ENCODE measurements around the gene MDC1. TPM values are rescaled to one million over a fixed set of nuclear protein-coding genes. Genes with fewer than 3 reads are reported as not detected.
A peak's percentile ranks its signal among the peaks of the same experiment; 100 is the strongest.

Gene MDC1
- total and polyA plus RNA-seq, 2 experiments from 2014 or later: 4.9 to 7.1 TPM

- peak overlapping the region; percentile 39 for H3K4me2 ChIP-seq (ENCODE audit: unreplicated experiment)
- peaks cover 46% of the 10 kb centered on the region for H3K4me1 ChIP-seq (ENCODE audit: insufficient read depth)
- H3F3A ChIP-seq (ENCODE audit: insufficient read depth): peaks cover 56% of the 10 kb centered on the region
- no peaks in the 10 kb centered on the region for H3K9me2 ChIP-seq (ENCODE audit: insufficient read depth)
- H3K9ac ChIP-seq: peak overlapping the region; percentile 50; the same call in 1 of the 2 replicates
- TF ChIP-seq EZH2phosphoT487 (IDR thresholded peaks at IDR 0.05; ENCODE audit: insufficient read depth, low read depth): no peak
- no peak for TF ChIP-seq EZH2 (IDR thresholded peaks at IDR 0.05; ENCODE audit: insufficient read depth, poor library complexity, severe bottlenecking)
- H4K20me1 ChIP-seq (ENCODE audit: insufficient read depth): no peaks in the 10 kb centered on the region
- no peaks in the 10 kb centered on the region for H3K9me3 ChIP-seq (ENCODE audit: low read depth)
- no peaks in the 10 kb centered on the region for H3K27me3 ChIP-seq (replicated peaks; ENCODE audit: insufficient read depth)
- H3K27ac ChIP-seq: peak overlapping the region; percentile 96
- 82 to 84% methylated on average over 6 of the region's 6 CpGs for WGBS, 2 experiments (ENCODE audit: low coverage in 1 of 2, low lambda C conversion rate in 2 of 2, missing lambda C conversion rate in 2 of 2)
- in situ Hi-C loops (cut with MboI): loop anchor here (10.0 to 25.0 kb wide), 2 partner anchors 67 to 339 kb away; no protein-coding TSS in a partner anchor
- no peak overlapping the region for H3K4me3 ChIP-seq
- H2AFZ ChIP-seq: peak overlapping the region; percentile 8; the same call in 1 of the 2 replicates
- no peak for DNase-seq
- H3K79me2 ChIP-seq (ENCODE audit: insufficient read depth): peaks cover 12% of the 10 kb centered on the region
- peaks cover 6% of the 10 kb centered on the region; the same call in 1 of the 2 replicates for H3K36me3 ChIP-seq (ENCODE audit: low read depth)
Measured at GRCh38 chr6:30747902-30748769, 31.1 kb upstream of the MDC1 start.

- peak overlapping the region; percentile 96; the same call in 1 of the 2 replicates for H3K27ac ChIP-seq
Measured at GRCh38 chr6:30747300-30747687, 30.2 kb upstream of the MDC1 start.

GRCh38 chr6:30744054-30744805, 27.1 kb upstream of the MDC1 start, which contains the start of gene IER3:
TSS of gene IER3 (minus strand) at chr6:30744547. CDS start at chr6:30744518, 29 bp downstream.
- Histone ChIP-seq H3K36me3 (ENCODE audit: low read depth) (peaks cover 22% of the 10 kb centered on the region; the same call in 1 of the 2 replicates), H3K4me3 (peak within 1 kb of the TSS; percentile 98), H3K9me3 (ENCODE audit: low read depth) (no peaks in the 10 kb centered on the region), H3F3A (ENCODE audit: insufficient read depth) (peaks cover 41% of the 10 kb centered on the region), H3K4me2 (ENCODE audit: unreplicated experiment) (peak within 1 kb of the TSS; percentile 83), H3K4me1 (ENCODE audit: insufficient read depth) (peaks cover 45% of the 10 kb centered on the region), H2AFZ (0 out of 2 replicates have a peak within 1 kb of the TSS, but pooled peaks have one; percentile 9), H3K27me3 (replicated peaks; ENCODE audit: insufficient read depth) (no peaks in the 10 kb centered on the region), H4K20me1 (ENCODE audit: insufficient read depth) (no peaks in the 10 kb centered on the region), H3K9me2 (ENCODE audit: insufficient read depth) (no peaks in the 10 kb centered on the region), H3K27ac (peak within 1 kb of the TSS; percentile 96), H3K79me2 (ENCODE audit: insufficient read depth) (peaks cover 47% of the 10 kb centered on the region), H3K9ac (peak within 1 kb of the TSS; percentile 99)
- peak; percentile 95 for DNase-seq
- in situ Hi-C loops (cut with MboI): loop anchor here (10.0 to 25.0 kb wide), 2 partner anchors 71 to 343 kb away; no protein-coding TSS in a partner anchor
- TF ChIP-seq EZH2 (IDR thresholded peaks at IDR 0.05; ENCODE audit: insufficient read depth, poor library complexity, severe bottlenecking) (no peak), EZH2phosphoT487 (IDR thresholded peaks at IDR 0.05; ENCODE audit: insufficient read depth, low read depth) (no peak)
- WGBS, 2 experiments (ENCODE audit: low coverage in 1 of 2, low lambda C conversion rate in 2 of 2, missing lambda C conversion rate in 2 of 2): 1% methylated on average over 49 to 54 of the region's 54 CpGs

More at GRCh38 chr6:30747300-30747687, 30.2 kb upstream of the MDC1 start:
- no peaks in the 10 kb centered on the region for H3K9me2 ChIP-seq (ENCODE audit: insufficient read depth)
- no peaks in the 10 kb centered on the region for H4K20me1 ChIP-seq (ENCODE audit: insufficient read depth)
- no peak for DNase-seq
- peaks cover 7% of the 10 kb centered on the region; the same call in 1 of the 2 replicates for H3K36me3 ChIP-seq (ENCODE audit: low read depth)
- H3K9ac ChIP-seq: no peak overlapping the region
- TF ChIP-seq EZH2 (IDR thresholded peaks at IDR 0.05; ENCODE audit: insufficient read depth, poor library complexity, severe bottlenecking) (no peak), EZH2phosphoT487 (IDR thresholded peaks at IDR 0.05; ENCODE audit: insufficient read depth, low read depth) (no peak)
- peaks cover 16% of the 10 kb centered on the region for H3K79me2 ChIP-seq (ENCODE audit: insufficient read depth)
- no peaks in the 10 kb centered on the region for H3K27me3 ChIP-seq (replicated peaks; ENCODE audit: insufficient read depth)
- no peak overlapping the region for H3K4me3 ChIP-seq
- no peak overlapping the region for H3K4me2 ChIP-seq (ENCODE audit: unreplicated experiment)
- 83 to 88% methylated on average over 1 of the region's 1 CpG for WGBS, 2 experiments (ENCODE audit: low coverage in 1 of 2, low lambda C conversion rate in 2 of 2, missing lambda C conversion rate in 2 of 2)
- in situ Hi-C loops (cut with MboI): loop anchor here (10.0 to 25.0 kb wide), 2 partner anchors 68 to 340 kb away; no protein-coding TSS in a partner anchor
- peaks cover 40% of the 10 kb centered on the region for H3K4me1 ChIP-seq (ENCODE audit: insufficient read depth)
- H3K9me3 ChIP-seq (ENCODE audit: low read depth): no peaks in the 10 kb centered on the region
- no peak overlapping the region for H2AFZ ChIP-seq
- H3F3A ChIP-seq (ENCODE audit: insufficient read depth): peaks cover 51% of the 10 kb centered on the region
